Psoas muscle (tissue), 8 donors: ENCODE measurements around the gene VAMP8. TPM values are rescaled to one million over a fixed set of nuclear protein-coding genes. Genes with fewer than 3 reads are reported as not detected.

Source experiments
- ATAC-seq, 4 donors: fragments of 200-7000 bp; cut with Tn5 transposase; one replicate each; pipeline ENCODE4 v1.9.1; 2020; ENCODE audit warnings: moderate library complexity in 3 of 4, mild to moderate bottlenecking in 2 of 4
- DNase-seq, 2 donors: peaks; one replicate each; pipeline ENCODE4 v3.0.0-alpha.2; 2020
- H3K27ac ChIP-seq: fragments of 200-600 bp; one replicate; pipeline ENCODE4 v1.8.0; 2022
- H3K27me3 ChIP-seq, 3 donors: fragments of 200-600 bp in 1 of 3; one replicate each; pipeline versions ENCODE4 v1.6.1 to v1.8.0; 2013 to 2022; ENCODE audit warnings: low read length in 2 of 3, mild to moderate bottlenecking in 2 of 3, moderate library complexity in 1 of 3; ENCODE audit not compliant: insufficient read depth in 3 of 3
- H3K36me3 ChIP-seq, 2 donors: fragments of 200-600 bp in 1 of 2; one replicate each; pipeline versions ENCODE4 v1.6.1 to v1.8.0; 2013 to 2022; ENCODE audit warnings: low read depth in 1 of 2, mild to moderate bottlenecking in 1 of 2, moderate library complexity in 1 of 2; ENCODE audit not compliant: insufficient read depth in 1 of 2
- H3K4me1 ChIP-seq: fragments of 200-600 bp; one replicate; pipeline ENCODE4 v1.8.0; 2022
- H3K4me3 ChIP-seq: fragments of 200-600 bp; one replicate; pipeline ENCODE4 v1.8.0; 2022; ENCODE audit warnings: mild to moderate bottlenecking
- H3K9me3 ChIP-seq: fragments of 200-600 bp; one replicate; pipeline ENCODE4 v1.8.0; 2022
- WGBS, 3 donors: extraction: QIAGEN DNeasy Blood & Tissue Kit; methylation state at CpG; one replicate each; pipeline versions ENCODE4 v1.1.6 to v1.1.7; 2013; 5-methylcytosine and 5-hydroxymethylcytosine counted together
- intact Hi-C, 2 donors: fragments of 100-400 bp; cut with DNase I; formaldehyde crosslinking; loops; one replicate each; pipeline versions ENCODE4 v1.11.0 to v1.14.2; 2022
- polyA plus RNA-seq, 3 donors: library from polyadenylated mRNA; stranded (reverse); fragments of 200-250 nt; gene quantifications; one replicate each; pipeline ENCODE4 v1.2.3, GENCODE V29; 2013
- total RNA-seq, 4 donors: library from RNA; stranded (reverse); fragmentation: NEBNext Ultra II Directional in 2 of 4; extraction: Animal tissue kit (Norgen Biotek cat#: 25700) in 2 of 4; gene quantifications; one replicate each; pipeline versions ENCODE4 v1.2.1 to v1.2.4, GENCODE V29; 2021 to 2023
- TF ChIP-seq, protein P1 (sequence below): fragments of 200-600 bp; IDR thresholded peaks from one replicate; pipeline ENCODE4 v1.8.0; 2022; ENCODE audit warnings: antibody characterized with exemption
- donor health status: healthy with polysubstance abuse.
- donor health status: DM: no; HTN: no; CAD: no; lungs with moderate emphysema.
- donor health status: Bipolar disorder and iron deficiency.
- donor health status: healthy.
- donor health status: DM: yes; HTN: yes; CAD: no.
- donor health status: DM: no; HTN: no; CAD: no.
- donor health status: DM: no; HTN: no; CAD: no.
- donor health status: DM: yes; HTN: yes; CAD: no.

Gene VAMP8
- total and polyA plus RNA-seq, 7 donors: 11.7 to 25.4 (median 15.7) TPM

DNA sequence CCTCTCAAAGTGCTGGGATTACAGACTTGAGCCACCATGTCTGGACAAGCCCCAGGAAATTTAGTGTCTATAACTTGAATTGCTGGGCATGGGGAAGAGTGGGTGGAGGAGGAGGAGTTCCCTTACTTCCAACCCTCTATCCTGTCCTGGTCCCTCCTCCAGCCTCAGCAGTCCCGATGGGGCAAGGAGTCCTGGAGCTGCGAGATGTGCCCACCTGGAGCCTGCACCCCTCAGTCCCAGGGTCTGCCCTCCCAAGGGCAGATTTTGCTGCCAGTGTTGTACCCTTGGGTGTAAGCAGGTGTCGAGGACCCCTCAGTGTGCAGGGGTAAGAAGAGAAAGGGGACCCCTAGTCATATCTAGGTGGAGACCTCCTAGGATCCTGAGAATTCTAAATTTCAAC is 2.8 kb downstream of the VAMP8 start:
- no peak for ATAC-seq
- peak in 1 of 2 donors; percentile 14 for DNase-seq
- Histone ChIP-seq H3K4me1 (peaks cover 36% of the 10 kb centered on the region), H3K9me3 (no peaks in the 10 kb centered on the region), H3K4me3 (no peak overlapping the region), H3K36me3 (no peaks in the 10 kb centered on the region), H3K27ac (peak overlapping the region; percentile 73), H3K27me3 (no peaks in the 10 kb centered on the region)
- intact Hi-C loops: no loop called here
- 78 to 93% (median 83%) methylated on average over 3 of the region's 3 CpGs for WGBS, 3 donors
- TF ChIP-seq, protein P1, sequence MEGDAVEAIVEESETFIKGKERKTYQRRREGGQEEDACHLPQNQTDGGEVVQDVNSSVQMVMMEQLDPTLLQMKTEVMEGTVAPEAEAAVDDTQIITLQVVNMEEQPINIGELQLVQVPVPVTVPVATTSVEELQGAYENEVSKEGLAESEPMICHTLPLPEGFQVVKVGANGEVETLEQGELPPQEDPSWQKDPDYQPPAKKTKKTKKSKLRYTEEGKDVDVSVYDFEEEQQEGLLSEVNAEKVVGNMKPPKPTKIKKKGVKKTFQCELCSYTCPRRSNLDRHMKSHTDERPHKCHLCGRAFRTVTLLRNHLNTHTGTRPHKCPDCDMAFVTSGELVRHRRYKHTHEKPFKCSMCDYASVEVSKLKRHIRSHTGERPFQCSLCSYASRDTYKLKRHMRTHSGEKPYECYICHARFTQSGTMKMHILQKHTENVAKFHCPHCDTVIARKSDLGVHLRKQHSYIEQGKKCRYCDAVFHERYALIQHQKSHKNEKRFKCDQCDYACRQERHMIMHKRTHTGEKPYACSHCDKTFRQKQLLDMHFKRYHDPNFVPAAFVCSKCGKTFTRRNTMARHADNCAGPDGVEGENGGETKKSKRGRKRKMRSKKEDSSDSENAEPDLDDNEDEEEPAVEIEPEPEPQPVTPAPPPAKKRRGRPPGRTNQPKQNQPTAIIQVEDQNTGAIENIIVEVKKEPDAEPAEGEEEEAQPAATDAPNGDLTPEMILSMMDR: no peak

DNA sequence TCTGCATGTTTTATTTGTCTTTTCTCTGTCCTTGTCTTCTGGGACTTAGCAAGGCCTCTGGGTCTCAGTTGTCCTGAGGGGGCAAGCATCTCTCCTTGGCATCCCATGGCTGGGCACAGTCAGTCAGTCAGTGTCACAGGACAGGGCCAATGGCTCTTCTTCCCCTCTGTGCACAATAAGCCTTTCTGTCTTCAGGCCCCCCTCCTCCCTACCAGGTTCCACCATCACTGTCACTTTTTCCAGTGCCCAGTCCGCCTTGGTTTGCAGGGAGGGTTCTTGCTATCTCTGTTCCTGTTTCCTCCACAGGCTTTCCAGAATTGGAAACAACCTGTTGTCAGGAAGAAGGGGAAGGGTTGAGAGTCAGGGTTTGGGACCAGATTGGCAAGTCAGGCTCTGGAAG is 5.1 kb downstream of the VAMP8 start:
- H3K9me3 ChIP-seq: no peaks in the 10 kb centered on the region
- WGBS, 3 donors: 68 to 81% (median 71%) methylated on average over 1 of the region's 1 CpG
- peak in 1 of 2 donors; percentile 17 for DNase-seq
- H3K27ac ChIP-seq: no peak overlapping the region
- TF ChIP-seq, protein P1: no peak
- H3K36me3 ChIP-seq: no peaks in the 10 kb centered on the region
- intact Hi-C loops: no loop called here
- peaks cover 51% of the 10 kb centered on the region for H3K4me1 ChIP-seq
- no peaks in the 10 kb centered on the region for H3K27me3 ChIP-seq
- no peak overlapping the region for H3K4me3 ChIP-seq
- ATAC-seq: no peak

DNA sequence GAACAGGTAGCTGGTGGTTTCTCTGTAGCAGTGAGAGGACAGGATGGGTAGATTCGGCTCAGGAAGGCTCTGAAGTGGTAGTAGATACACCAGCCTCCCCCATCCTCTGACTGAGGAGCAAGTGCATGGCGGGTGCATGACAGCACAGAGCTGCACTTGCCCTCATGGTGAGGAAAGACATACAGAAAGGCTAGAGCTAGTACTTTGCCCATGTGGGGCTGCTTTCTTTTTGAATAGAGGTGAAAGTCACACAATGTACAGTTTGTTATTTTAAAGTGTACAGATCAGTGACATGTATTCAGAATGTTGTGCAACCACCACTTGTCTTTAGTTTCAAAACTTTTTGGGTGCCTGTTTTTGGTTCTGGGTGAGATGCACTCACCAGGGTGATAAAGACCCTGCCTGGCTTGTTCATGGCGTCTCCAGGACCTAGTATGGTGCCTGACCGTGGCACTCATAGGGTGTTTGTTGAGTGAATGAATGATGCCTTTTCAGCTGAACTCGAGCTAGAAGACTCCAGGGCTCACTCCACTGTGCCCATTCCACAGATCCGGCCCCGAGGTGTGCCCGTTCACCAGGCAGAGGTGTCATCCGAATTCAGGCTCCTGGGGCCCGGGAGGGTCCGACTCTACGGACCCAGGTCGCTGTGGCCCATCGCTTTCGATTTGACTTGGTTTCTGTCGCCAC is 6.4 kb downstream of the VAMP8 start:
- Histone ChIP-seq H3K9me3 (no peaks in the 10 kb centered on the region), H3K4me3 (peak overlapping the region; percentile 81), H3K4me1 (peaks cover 50% of the 10 kb centered on the region), H3K36me3 (no peaks in the 10 kb centered on the region), H3K27me3 (no peaks in the 10 kb centered on the region), H3K27ac (peak overlapping the region; percentile 89)
- no peak for ATAC-seq
- intact Hi-C loops: no loop called here
- 22 to 30% (median 22%) methylated on average over 16 of the region's 16 CpGs for WGBS, 3 donors
- TF ChIP-seq, protein P1: no peak
- DNase-seq: peak in 1 of 2 donors; percentile 29

DNA sequence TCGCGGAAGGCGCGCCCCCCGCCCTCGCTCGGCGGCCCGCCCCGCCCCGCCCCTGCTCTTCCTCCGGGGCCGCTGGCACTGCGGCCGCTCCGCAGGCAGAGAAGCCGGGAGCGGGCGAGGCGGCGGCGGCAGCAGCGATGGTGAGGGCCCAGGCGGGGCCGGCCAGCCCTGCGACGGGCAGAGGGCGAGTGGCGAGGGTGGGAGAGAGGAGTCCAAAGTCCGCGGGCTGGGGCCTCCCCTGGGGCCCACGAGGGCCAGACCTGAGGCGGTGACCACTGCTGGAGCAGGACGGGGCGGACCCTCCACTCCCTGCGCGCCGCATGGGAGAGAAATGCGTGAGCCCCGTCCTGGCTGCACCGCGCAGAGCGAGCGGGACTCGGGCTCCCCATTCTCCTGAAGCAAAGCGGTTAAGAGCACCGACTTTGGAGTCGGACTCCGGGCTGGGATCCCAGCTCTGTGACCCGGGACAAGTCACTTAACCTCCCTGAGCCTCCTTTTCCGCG is 7.0 kb downstream of the VAMP8 start, which contains the start of gene VAMP5:
TSS of gene VAMP5 (plus strand) at position 78 of the 503 bp plus-strand sequence. CDS start at position 138, 60 bp downstream.
- DNase-seq (peak; percentile 56 to 70), ATAC-seq (peak; percentile 36 to 66 (median 54))
- Histone ChIP-seq H3K27me3 (no peaks in the 10 kb centered on the region), H3K4me3 (peak within 1 kb of the TSS; percentile 81), H3K36me3 (no peaks in the 10 kb centered on the region), H3K9me3 (no peaks in the 10 kb centered on the region), H3K4me1 (peaks cover 50% of the 10 kb centered on the region), H3K27ac (peak within 1 kb of the TSS; percentile 89)
- WGBS, 3 donors: 0 to 2% (median 1%) methylated on average over 40 to 52 of the region's 52 CpGs
- TF ChIP-seq, protein P1: no peak
- intact Hi-C loops: no loop called here
